ENCODE results near the gene ATP2B3.

ATP2B3 gene

GRCh38 chrX:153507484-153508178 lies 9.8 kb upstream of the ATP2B3 start:
- peak; percentile 66 to 80 for DNase-seq (ENCODE audit: extremely low read depth in 1 of 2, low read depth in 1 of 2)

GRCh38 chrX:153509592-153509991 lies 7.8 kb upstream of the ATP2B3 start:
- DNase-seq (ENCODE audit: extremely low read depth in 1 of 2, low read depth in 1 of 2), result no peak

- DNase-seq (ENCODE audit: extremely low read depth in 1 of 2, low read depth in 1 of 2), result no peak
These were observed 7.1 kb upstream of the ATP2B3 start for GRCh38 chrX:153510383-153510782.

- DNase-seq (ENCODE audit: extremely low read depth in 1 of 2, low read depth in 1 of 2), result no peak
These were observed 5.5 kb upstream of the ATP2B3 start for GRCh38 chrX:153511784-153512500.

GRCh38 chrX:153512501-153512893 lies 4.9 kb upstream of the ATP2B3 start:
- no peak for DNase-seq (ENCODE audit: extremely low read depth in 1 of 2, low read depth in 1 of 2)

GRCh38 chrX:153513265-153513664 lies 4.2 kb upstream of the ATP2B3 start:
- DNase-seq (ENCODE audit: extremely low read depth in 1 of 2, low read depth in 1 of 2), result no peak

GRCh38 chrX:153514259-153514658 lies 3.2 kb upstream of the ATP2B3 start:
- DNase-seq (ENCODE audit: extremely low read depth in 1 of 2, low read depth in 1 of 2), result no peak

- no peak for DNase-seq (ENCODE audit: extremely low read depth in 1 of 2, low read depth in 1 of 2)
These were observed 2.0 kb upstream of the ATP2B3 start for GRCh38 chrX:153515435-153515834.

- DNase-seq (ENCODE audit: extremely low read depth in 1 of 2, low read depth in 1 of 2), result no peak
These were observed 1.4 kb upstream of the ATP2B3 start for GRCh38 chrX:153516073-153516472.

- DNase-seq (ENCODE audit: extremely low read depth in 1 of 2, low read depth in 1 of 2), result no peak
These were observed 748 bp downstream of the ATP2B3 start for GRCh38 chrX:153517946-153518834.

GRCh38 chrX:153519569-153520286 lies 2.3 kb downstream of the ATP2B3 start:
- DNase-seq (ENCODE audit: extremely low read depth in 1 of 2, low read depth in 1 of 2), result no peak

- no peak for DNase-seq (ENCODE audit: extremely low read depth in 1 of 2, low read depth in 1 of 2)
These were observed 3.0 kb downstream of the ATP2B3 start for GRCh38 chrX:153520287-153520917.

- DNase-seq (ENCODE audit: extremely low read depth in 1 of 2, low read depth in 1 of 2), result no peak
These were observed 3.6 kb downstream of the ATP2B3 start for GRCh38 chrX:153521034-153521433.

GRCh38 chrX:153522259-153522658 lies 4.8 kb downstream of the ATP2B3 start:
- no peak for DNase-seq (ENCODE audit: extremely low read depth in 1 of 2, low read depth in 1 of 2)

GRCh38 chrX:153523269-153523668 lies 5.8 kb downstream of the ATP2B3 start:
- DNase-seq (ENCODE audit: extremely low read depth in 1 of 2, low read depth in 1 of 2), result no peak

GRCh38 chrX:153524234-153524633 lies 6.8 kb downstream of the ATP2B3 start:
- DNase-seq (ENCODE audit: extremely low read depth in 1 of 2, low read depth in 1 of 2), result no peak

GRCh38 chrX:153525451-153525850 lies 8.0 kb downstream of the ATP2B3 start:
- no peak for DNase-seq (ENCODE audit: extremely low read depth in 1 of 2, low read depth in 1 of 2)

- no peak for DNase-seq (ENCODE audit: extremely low read depth in 1 of 2, low read depth in 1 of 2)
These were observed 8.6 kb downstream of the ATP2B3 start for GRCh38 chrX:153526042-153526441.

- DNase-seq (ENCODE audit: extremely low read depth in 1 of 2, low read depth in 1 of 2), result no peak
These were observed 9.4 kb downstream of the ATP2B3 start for GRCh38 chrX:153526801-153527200.

- DNase-seq (ENCODE audit: extremely low read depth in 1 of 2, low read depth in 1 of 2), result no peak
These were observed 9.8 kb downstream of the ATP2B3 start for GRCh38 chrX:153527208-153527607.

All from activated CD8-positive, alpha-beta memory T cell treated with anti-CD3 and anti-CD28 coated beads for 1 hour (primary cell).